ENCODE data around the gene C12orf42. TPM values are rescaled to one million over a fixed set of nuclear protein-coding genes. Genes with fewer than 3 reads are reported as not detected.

Gene C12orf42
- total and polyA plus RNA-seq, 10 of the 15 experiments (the other 5 are each of a cell fraction or from before 2014, with no cell fraction given): 1.4 to 7.0 (median 2.4) TPM

GRCh38 chr12:103303484-103303883, 192.3 kb downstream of the C12orf42 start:
- BruUV-seq (replicated peaks): no TSS peak
- no peaks in the 10 kb centered on the region for H3K4me1 ChIP-seq (ENCODE audit: control insufficient read depth, insufficient read depth, low read length)
- SMC1A ChIA-PET (ENCODE audit: uncharacterized antibody, unreplicated experiment): interaction anchor here (1.0 to 2.0 kb wide), 4 partner anchors 10 to 120 kb away, joined by 3 to 12 read pairs (median 4); no protein-coding TSS in a partner anchor
- POLR2A ChIA-PET: no interaction called here
- H3K9me3 ChIP-seq (replicated peaks; ENCODE audit: control insufficient read depth, insufficient read depth, low read length): no peaks in the 10 kb centered on the region; the same call in 2 of the 3 replicates
- in situ Hi-C loops (cut with MboI): no loop called here
- no peaks in the 10 kb centered on the region; a peak in 1 of 4 replicates for H3K36me3 ChIP-seq (ENCODE audit: control insufficient read depth in 2 of 2, insufficient read depth in 2 of 2, low read length in 1 of 2)
- H3K4me3 ChIP-seq: no peak overlapping the region
- H4K20me1 ChIP-seq (ENCODE audit: control insufficient read depth, insufficient read depth): no peaks in the 10 kb centered on the region
- H3K4me2 ChIP-seq (ENCODE audit: control insufficient read depth, insufficient read depth): no peak overlapping the region
- TF ChIP-seq TCF7 (IDR thresholded peaks at IDR 0.05; ENCODE audit: borderline replicate concordance) (no peak), CEBPB (IDR thresholded peaks at IDR 0.05; ENCODE audit: borderline replicate concordance in 1 of 2, low read depth in 2 of 2, low read length in 2 of 2) (no peak), POLR2AphosphoS5 (IDR thresholded peaks at IDR 0.05; ENCODE audit: low read length) (no peak), NFYA (IDR thresholded peaks at IDR 0.05; ENCODE audit: borderline replicate concordance, low read depth, low read length) (no peak), EP300 (IDR thresholded peaks at IDR 0.05; ENCODE audit: borderline replicate concordance in 1 of 2, control insufficient read depth in 1 of 2, low read depth in 2 of 2, low read length in 2 of 2) (no peak), SRF (IDR thresholded peaks at IDR 0.05; ENCODE audit: low read depth in 2 of 2, low read length in 2 of 2) (no peak), NFXL1 (IDR thresholded peaks at IDR 0.05; ENCODE audit: borderline replicate concordance) (no peak)
- TF ChIP-seq, protein P1, sequence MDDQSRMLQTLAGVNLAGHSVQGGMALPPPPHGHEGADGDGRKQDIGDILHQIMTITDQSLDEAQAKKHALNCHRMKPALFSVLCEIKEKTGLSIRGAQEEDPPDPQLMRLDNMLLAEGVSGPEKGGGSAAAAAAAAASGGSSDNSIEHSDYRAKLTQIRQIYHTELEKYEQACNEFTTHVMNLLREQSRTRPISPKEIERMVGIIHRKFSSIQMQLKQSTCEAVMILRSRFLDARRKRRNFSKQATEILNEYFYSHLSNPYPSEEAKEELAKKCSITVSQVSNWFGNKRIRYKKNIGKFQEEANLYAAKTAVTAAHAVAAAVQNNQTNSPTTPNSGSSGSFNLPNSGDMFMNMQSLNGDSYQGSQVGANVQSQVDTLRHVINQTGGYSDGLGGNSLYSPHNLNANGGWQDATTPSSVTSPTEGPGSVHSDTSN (IDR thresholded peaks at IDR 0.05; ENCODE audit: insufficient replicate concordance, low read depth, low read length): no peak
- intact Hi-C loops (cut with micrococcal nuclease; ENCODE audit: unreplicated experiment): no loop called here
- no peak for ATAC-seq
- FAIRE-seq: no peak
- WGBS (ENCODE audit: insufficient coverage, insufficient replicate concordance, low lambda C conversion rate, missing lambda C conversion rate): 46% methylated on average over 2 of the region's 2 CpGs
- H3K79me2 ChIP-seq (ENCODE audit: control insufficient read depth, insufficient read depth, low read length): no peaks in the 10 kb centered on the region
- no peaks in the 10 kb centered on the region for H3K27me3 ChIP-seq (replicated peaks in 1 of 2; ENCODE audit: control insufficient read depth in 2 of 2, insufficient read depth in 2 of 2, low read length in 1 of 2)
- RAD21 ChIA-PET (ENCODE audit: unreplicated experiment): no interaction called here
- H3K27ac ChIP-seq (ENCODE audit: control insufficient read depth, insufficient read depth): no peak overlapping the region
- CTCF ChIA-PET: interaction anchor here (1.0 kb wide), 1 partner anchor 9 kb away, joined by 3 read pairs; no protein-coding TSS in a partner anchor
- DNase-seq (ENCODE audit: low read depth, low spot score): no peak
- no peak overlapping the region for H3K9ac ChIP-seq (ENCODE audit: control insufficient read depth, insufficient read depth, low read length)
- no peak overlapping the region for H2AFZ ChIP-seq (ENCODE audit: control insufficient read depth, low read depth, low read length)

Data from GM12878 (cell line).